ENCODE results near the gene ASB9.

ASB9 gene

DNA sequence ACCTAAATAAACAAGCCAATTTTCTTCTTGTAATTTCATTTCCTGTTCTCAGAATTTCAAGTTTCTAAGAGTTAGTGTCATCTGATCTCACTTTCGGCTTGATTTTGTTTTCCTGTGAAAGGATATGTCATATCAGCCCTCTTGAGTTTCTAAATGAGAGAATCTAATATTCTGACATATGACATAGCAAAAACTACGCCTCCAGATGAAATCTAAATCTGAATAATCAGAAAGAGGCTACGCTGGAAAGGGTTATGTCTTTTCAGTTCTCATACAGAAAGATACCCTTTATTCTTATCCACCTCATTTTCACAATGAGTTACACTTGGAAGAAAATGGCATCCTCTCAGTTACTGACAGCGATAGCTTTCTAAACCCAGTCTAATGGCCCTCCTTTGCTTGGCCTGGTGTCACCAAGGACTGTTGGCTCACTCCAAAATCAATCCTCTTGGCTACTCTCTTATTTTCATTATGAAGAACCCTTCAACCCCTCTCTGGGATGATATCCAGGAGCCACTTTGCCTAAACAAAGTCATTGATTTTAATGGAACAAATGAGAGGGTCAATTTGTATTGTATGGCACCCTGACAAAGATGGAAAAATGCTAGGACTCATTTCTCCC, 65.6 kb downstream of the ASB9 start:
- TF ChIP-seq, protein P1, sequence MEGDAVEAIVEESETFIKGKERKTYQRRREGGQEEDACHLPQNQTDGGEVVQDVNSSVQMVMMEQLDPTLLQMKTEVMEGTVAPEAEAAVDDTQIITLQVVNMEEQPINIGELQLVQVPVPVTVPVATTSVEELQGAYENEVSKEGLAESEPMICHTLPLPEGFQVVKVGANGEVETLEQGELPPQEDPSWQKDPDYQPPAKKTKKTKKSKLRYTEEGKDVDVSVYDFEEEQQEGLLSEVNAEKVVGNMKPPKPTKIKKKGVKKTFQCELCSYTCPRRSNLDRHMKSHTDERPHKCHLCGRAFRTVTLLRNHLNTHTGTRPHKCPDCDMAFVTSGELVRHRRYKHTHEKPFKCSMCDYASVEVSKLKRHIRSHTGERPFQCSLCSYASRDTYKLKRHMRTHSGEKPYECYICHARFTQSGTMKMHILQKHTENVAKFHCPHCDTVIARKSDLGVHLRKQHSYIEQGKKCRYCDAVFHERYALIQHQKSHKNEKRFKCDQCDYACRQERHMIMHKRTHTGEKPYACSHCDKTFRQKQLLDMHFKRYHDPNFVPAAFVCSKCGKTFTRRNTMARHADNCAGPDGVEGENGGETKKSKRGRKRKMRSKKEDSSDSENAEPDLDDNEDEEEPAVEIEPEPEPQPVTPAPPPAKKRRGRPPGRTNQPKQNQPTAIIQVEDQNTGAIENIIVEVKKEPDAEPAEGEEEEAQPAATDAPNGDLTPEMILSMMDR (IDR thresholded peaks at IDR 0.05; ENCODE audit: insufficient read depth, low read length, poor library complexity, severe bottlenecking): no peak
- TF ChIP-seq EZH2phosphoT487 (conservative IDR thresholded peaks at IDR 0.05; ENCODE audit: low read length): no peak
- Histone ChIP-seq H3K9me2 (replicated peaks; ENCODE audit: insufficient read depth, low read length) (no peaks in the 10 kb centered on the region), H3K9me3 (ENCODE audit: insufficient read depth, low read length) (no peaks in the 10 kb centered on the region), H3K9ac (ENCODE audit: low read length) (no peak overlapping the region), H3K4me3 (ENCODE audit: insufficient read depth, low read length, poor library complexity, severe bottlenecking) (no peak overlapping the region), H4K20me1 (ENCODE audit: low read depth, low read length) (no peaks in the 10 kb centered on the region), H3K79me2 (ENCODE audit: insufficient read depth, low read length) (no peaks in the 10 kb centered on the region), H3K4me2 (ENCODE audit: low read depth, low read length, poor library complexity, severe bottlenecking) (no peak overlapping the region), H2AFZ (ENCODE audit: low read depth, low read length, severe bottlenecking) (no peak overlapping the region), H3K27me3 (ENCODE audit: low read length) (no peaks in the 10 kb centered on the region), H3F3A (ENCODE audit: insufficient read depth) (no peaks in the 10 kb centered on the region), H3K36me3 (ENCODE audit: low read length) (no peaks in the 10 kb centered on the region), H3K27ac (ENCODE audit: low read depth, low read length) (no peak overlapping the region)

DNA sequence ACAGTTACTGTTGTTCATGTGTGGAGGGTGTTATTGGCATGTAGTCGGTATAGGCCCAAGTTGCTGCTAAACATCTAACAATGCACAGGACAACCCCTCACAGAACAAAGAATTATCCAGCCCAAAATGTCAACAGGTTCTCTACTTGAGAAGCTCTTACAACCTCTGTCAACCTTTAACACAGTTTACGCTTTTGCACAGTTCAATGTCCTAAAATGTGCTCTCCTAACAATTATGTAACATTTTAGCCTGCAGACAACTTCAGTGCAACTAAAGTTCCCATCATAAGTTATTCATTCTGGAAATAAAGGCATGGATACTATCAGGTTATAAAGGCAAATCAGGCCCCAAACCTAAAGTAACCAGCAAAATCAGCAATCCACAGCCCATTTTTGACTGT, 66.2 kb downstream of the ASB9 start:
- Histone ChIP-seq H3K79me2 (ENCODE audit: insufficient read depth, low read length) (no peaks in the 10 kb centered on the region), H3K27me3 (ENCODE audit: low read length) (no peaks in the 10 kb centered on the region), H3K27ac (ENCODE audit: low read depth, low read length) (no peak overlapping the region), H3K9me2 (replicated peaks; ENCODE audit: insufficient read depth, low read length) (no peaks in the 10 kb centered on the region), H3K9ac (ENCODE audit: low read length) (no peak overlapping the region), H3K9me3 (ENCODE audit: insufficient read depth, low read length) (no peaks in the 10 kb centered on the region), H3K4me2 (ENCODE audit: low read depth, low read length, poor library complexity, severe bottlenecking) (no peak overlapping the region), H2AFZ (ENCODE audit: low read depth, low read length, severe bottlenecking) (no peak overlapping the region), H4K20me1 (ENCODE audit: low read depth, low read length) (no peaks in the 10 kb centered on the region), H3K4me3 (ENCODE audit: insufficient read depth, low read length, poor library complexity, severe bottlenecking) (no peak overlapping the region), H3F3A (ENCODE audit: insufficient read depth) (no peaks in the 10 kb centered on the region), H3K36me3 (ENCODE audit: low read length) (no peaks in the 10 kb centered on the region)
- TF ChIP-seq, protein P1 (IDR thresholded peaks at IDR 0.05; ENCODE audit: insufficient read depth, low read length, poor library complexity, severe bottlenecking): no peak
- TF ChIP-seq EZH2phosphoT487 (conservative IDR thresholded peaks at IDR 0.05; ENCODE audit: low read length): no peak

DNA sequence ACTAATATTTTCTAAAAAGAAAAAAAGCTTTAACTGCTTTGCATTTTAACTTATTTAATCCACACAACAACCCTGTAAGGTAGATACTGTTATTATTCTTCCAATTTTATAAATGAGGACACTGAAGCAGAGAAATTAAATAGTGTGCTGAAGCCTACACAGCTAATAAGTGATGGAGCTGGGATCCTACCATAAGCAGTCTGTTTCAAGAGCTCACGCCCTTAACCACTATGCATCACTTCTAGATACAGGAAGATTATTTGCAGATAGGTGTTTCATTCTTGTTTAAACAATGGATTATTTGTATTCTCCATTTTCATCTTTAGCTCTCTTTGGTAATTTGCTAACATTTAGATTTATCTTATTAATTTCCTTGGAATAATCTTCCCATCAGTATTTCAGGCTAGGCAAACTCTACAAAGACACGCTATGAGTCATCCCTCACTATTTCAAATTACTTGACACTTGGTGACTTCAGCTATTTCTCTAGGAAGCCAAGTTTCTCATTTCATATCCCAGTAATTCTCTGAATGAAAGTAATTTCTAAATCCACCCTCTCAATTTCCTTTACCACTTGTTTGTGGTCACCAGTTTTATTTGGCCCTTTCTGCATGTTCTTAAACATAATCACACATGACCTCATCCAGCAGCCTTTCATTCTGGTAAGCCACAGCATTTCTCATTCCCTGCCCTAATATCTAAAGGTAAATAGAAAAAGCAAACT, 67.3 kb downstream of the ASB9 start:
- no peaks in the 10 kb centered on the region for H3F3A ChIP-seq (ENCODE audit: insufficient read depth)
- H4K20me1 ChIP-seq (ENCODE audit: low read depth, low read length): no peaks in the 10 kb centered on the region
- H3K27me3 ChIP-seq (ENCODE audit: low read length): no peaks in the 10 kb centered on the region
- no peak overlapping the region for H3K27ac ChIP-seq (ENCODE audit: low read depth, low read length)
- H3K36me3 ChIP-seq (ENCODE audit: low read length): no peaks in the 10 kb centered on the region
- no peaks in the 10 kb centered on the region for H3K79me2 ChIP-seq (ENCODE audit: insufficient read depth, low read length)
- no peak overlapping the region for H3K4me2 ChIP-seq (ENCODE audit: low read depth, low read length, poor library complexity, severe bottlenecking)
- H3K9ac ChIP-seq (ENCODE audit: low read length): no peak overlapping the region
- H2AFZ ChIP-seq (ENCODE audit: low read depth, low read length, severe bottlenecking): no peak overlapping the region
- no peak for TF ChIP-seq EZH2phosphoT487 (conservative IDR thresholded peaks at IDR 0.05; ENCODE audit: low read length)
- TF ChIP-seq, protein P1 (IDR thresholded peaks at IDR 0.05; ENCODE audit: insufficient read depth, low read length, poor library complexity, severe bottlenecking): no peak
- H3K4me3 ChIP-seq (ENCODE audit: insufficient read depth, low read length, poor library complexity, severe bottlenecking): no peak overlapping the region
- H3K9me3 ChIP-seq (ENCODE audit: insufficient read depth, low read length): no peaks in the 10 kb centered on the region
- no peaks in the 10 kb centered on the region for H3K9me2 ChIP-seq (replicated peaks; ENCODE audit: insufficient read depth, low read length)
